Measurements from ENCODE around the gene CARD14. TPM values are rescaled to one million over a fixed set of nuclear protein-coding genes. Genes with fewer than 3 reads are reported as not detected.
A peak's percentile ranks its signal among the peaks of the same experiment; 100 is the strongest.

CARD14 gene
- total RNA-seq, 2 donors from 2014 or later = 0.29 to 0.54 TPM

- Histone ChIP-seq H3K9ac (ENCODE audit: low read depth in 2 of 2, low read length in 2 of 2) (peak overlapping the region; percentile 97 to 99), H3K4me1 (peaks cover 3% of the 10 kb centered on the region), H3K36me3 (no peaks in the 10 kb centered on the region), H3K9me3 (no peaks in the 10 kb centered on the region), H3K27ac (peak overlapping the region; percentile 78), H3K4me3 (peak overlapping the region; percentile 93), H3K27me3 (no peaks in the 10 kb centered on the region)
- TF ChIP-seq, protein P1, sequence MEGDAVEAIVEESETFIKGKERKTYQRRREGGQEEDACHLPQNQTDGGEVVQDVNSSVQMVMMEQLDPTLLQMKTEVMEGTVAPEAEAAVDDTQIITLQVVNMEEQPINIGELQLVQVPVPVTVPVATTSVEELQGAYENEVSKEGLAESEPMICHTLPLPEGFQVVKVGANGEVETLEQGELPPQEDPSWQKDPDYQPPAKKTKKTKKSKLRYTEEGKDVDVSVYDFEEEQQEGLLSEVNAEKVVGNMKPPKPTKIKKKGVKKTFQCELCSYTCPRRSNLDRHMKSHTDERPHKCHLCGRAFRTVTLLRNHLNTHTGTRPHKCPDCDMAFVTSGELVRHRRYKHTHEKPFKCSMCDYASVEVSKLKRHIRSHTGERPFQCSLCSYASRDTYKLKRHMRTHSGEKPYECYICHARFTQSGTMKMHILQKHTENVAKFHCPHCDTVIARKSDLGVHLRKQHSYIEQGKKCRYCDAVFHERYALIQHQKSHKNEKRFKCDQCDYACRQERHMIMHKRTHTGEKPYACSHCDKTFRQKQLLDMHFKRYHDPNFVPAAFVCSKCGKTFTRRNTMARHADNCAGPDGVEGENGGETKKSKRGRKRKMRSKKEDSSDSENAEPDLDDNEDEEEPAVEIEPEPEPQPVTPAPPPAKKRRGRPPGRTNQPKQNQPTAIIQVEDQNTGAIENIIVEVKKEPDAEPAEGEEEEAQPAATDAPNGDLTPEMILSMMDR (IDR thresholded peaks at IDR 0.05) = no peak
- intact Hi-C loops (cut with DNase I) = no loop called here
- DNase-seq = peak; percentile 29
These were observed 50.9 kb downstream of the CARD14 start for GRCh38 chr17:80220736-80221215.

DNA sequence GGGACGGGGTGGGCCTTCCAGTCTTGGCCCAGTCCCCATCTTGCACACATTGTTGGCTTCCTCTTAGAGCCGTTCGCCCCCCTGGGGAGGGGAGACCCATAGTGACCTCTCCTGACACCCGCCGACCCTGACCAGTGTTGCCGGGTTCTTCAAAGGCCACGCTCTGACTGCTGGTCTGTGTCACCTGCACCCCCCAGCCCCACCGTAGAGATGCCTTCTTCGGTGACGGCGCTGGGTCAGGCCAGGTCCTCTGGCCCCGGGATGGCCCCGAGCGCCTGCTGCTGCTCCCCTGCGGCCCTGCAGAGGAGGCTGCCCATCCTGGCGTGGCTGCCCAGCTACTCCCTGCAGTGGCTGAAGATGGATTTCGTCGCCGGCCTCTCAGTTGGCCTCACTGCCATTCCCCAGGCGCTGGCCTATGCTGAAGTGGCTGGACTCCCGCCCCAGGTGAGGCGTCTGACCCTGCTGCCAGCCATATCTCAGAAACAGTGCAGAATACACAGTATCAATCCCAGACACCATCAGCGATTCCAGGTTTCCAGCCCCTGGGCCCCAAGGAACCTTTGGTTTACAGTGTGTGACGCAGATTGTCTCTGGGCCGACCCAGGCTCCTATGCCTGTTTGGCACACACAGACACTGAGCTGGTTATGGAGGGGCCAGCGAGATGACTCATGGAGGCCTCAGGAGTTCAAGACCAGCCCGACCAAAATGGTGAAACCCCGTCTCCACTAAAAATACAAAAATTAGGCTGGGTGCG, 51.7 kb downstream of the CARD14 start:
- no peaks in the 10 kb centered on the region for H3K27me3 ChIP-seq
- intact Hi-C loops (cut with DNase I) = no loop called here
- no peak for DNase-seq
- no peaks in the 10 kb centered on the region for H3K36me3 ChIP-seq
- H3K4me1 ChIP-seq = peaks cover 3% of the 10 kb centered on the region
- H3K9ac ChIP-seq (ENCODE audit: low read depth in 2 of 2, low read length in 2 of 2) = no peak overlapping the region
- no peaks in the 10 kb centered on the region for H3K9me3 ChIP-seq
- no peak overlapping the region for H3K27ac ChIP-seq
- no peak overlapping the region for H3K4me3 ChIP-seq
- TF ChIP-seq, protein P1 (IDR thresholded peaks at IDR 0.05) = no peak

DNA sequence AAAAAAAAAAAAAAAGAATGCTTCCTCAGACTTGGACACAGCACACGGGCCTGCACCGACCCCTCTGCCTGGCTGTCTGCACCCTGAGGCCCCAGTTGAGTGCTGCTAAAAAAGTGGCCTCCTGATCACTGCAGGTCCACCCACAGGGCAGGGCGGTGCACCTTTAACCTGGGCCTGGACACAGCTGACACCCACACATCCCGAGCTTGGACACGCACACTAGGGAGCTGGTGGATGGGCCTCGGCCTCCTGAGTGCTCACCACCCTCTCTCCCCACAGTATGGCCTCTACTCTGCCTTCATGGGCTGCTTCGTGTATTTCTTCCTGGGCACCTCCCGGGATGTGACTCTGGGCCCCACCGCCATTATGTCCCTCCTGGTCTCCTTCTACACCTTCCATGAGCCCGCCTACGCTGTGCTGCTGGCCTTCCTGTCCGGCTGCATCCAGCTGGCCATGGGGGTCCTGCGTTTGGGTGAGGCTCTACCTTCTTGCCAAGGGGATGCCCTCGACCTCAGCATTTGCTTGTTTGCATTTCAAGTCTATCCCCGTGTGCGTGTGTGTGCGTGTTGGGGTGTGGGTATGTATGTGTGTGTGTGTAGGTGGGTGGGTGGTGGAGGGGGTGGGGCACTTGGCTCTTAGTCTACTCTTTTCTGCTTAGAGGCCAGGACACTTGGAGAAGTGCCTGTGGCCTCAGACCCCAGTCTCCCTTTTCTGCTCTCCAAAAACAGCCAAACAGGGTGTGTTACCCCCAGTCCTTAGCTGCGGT, 52.7 kb downstream of the CARD14 start:
- no peaks in the 10 kb centered on the region for H3K27me3 ChIP-seq
- H3K4me3 ChIP-seq = no peak overlapping the region
- TF ChIP-seq, protein P1 (IDR thresholded peaks at IDR 0.05) = no peak
- H3K27ac ChIP-seq = no peak overlapping the region
- H3K36me3 ChIP-seq = no peaks in the 10 kb centered on the region
- intact Hi-C loops (cut with DNase I) = no loop called here
- H3K9me3 ChIP-seq = no peaks in the 10 kb centered on the region
- H3K4me1 ChIP-seq = peaks cover 3% of the 10 kb centered on the region
- H3K9ac ChIP-seq (ENCODE audit: low read depth in 2 of 2, low read length in 2 of 2) = no peak overlapping the region
- DNase-seq = no peak

DNA sequence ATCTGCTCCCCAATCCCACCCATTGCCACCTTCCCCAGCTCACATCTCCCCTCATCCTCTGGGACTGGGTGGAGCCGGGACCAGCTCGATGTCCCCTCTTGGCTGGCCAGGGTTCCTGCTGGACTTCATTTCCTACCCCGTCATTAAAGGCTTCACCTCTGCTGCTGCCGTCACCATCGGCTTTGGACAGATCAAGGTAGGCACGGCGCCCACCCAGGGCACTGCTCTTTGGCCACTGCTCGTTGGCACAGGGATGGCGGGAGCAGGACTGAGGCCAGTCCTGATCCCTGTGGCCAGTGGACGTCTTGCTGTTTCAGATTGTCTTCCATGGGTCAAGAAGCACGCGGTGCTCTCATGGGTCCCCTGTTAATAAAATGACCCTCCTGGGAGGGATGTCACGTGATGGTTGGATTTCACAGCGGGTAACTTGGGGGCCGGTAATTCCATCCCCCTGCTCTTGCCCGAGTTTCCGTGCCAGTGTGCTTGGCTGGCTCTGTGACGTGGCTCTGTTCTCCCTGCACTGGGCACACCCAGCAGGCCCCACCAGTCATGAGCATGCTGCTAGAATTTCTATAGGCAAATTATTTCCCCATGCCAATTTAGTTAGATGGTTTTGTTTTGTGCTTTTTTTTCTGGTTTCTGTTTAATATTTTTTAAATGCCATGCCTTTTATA, 53.4 kb downstream of the CARD14 start:
- H3K27ac ChIP-seq = no peak overlapping the region
- H3K27me3 ChIP-seq = no peaks in the 10 kb centered on the region
- no peaks in the 10 kb centered on the region for H3K9me3 ChIP-seq
- DNase-seq = no peak
- intact Hi-C loops (cut with DNase I) = no loop called here
- H3K4me3 ChIP-seq = no peak overlapping the region
- TF ChIP-seq, protein P1 (IDR thresholded peaks at IDR 0.05) = no peak
- H3K9ac ChIP-seq (ENCODE audit: low read depth in 2 of 2, low read length in 2 of 2) = no peak overlapping the region
- no peaks in the 10 kb centered on the region for H3K36me3 ChIP-seq
- peaks cover 3% of the 10 kb centered on the region for H3K4me1 ChIP-seq

- DNase-seq = no peak
- Histone ChIP-seq H3K27ac (no peak overlapping the region), H3K9ac (ENCODE audit: low read depth in 2 of 2, low read length in 2 of 2) (no peak overlapping the region), H3K36me3 (no peaks in the 10 kb centered on the region), H3K4me1 (peaks cover 3% of the 10 kb centered on the region), H3K27me3 (no peaks in the 10 kb centered on the region), H3K9me3 (no peaks in the 10 kb centered on the region), H3K4me3 (no peak overlapping the region)
- intact Hi-C loops (cut with DNase I) = no loop called here
- TF ChIP-seq, protein P1 (IDR thresholded peaks at IDR 0.05) = no peak
These were observed 54.1 kb downstream of the CARD14 start for GRCh38 chr17:80223838-80224497.
